ENCODE measurements around the gene PIGN. TPM values are rescaled to one million over a fixed set of nuclear protein-coding genes. Genes with fewer than 3 reads are reported as not detected.

The PIGN gene
- total RNA-seq, 3 donors from 2014 or later, result 29.5 to 40.4 (median 36.3) TPM

GRCh38 chr18:62128157-62128556 is 58.7 kb downstream of the PIGN start:
- intact Hi-C loops (cut with DNase I, micrococcal nuclease), result loop anchor here (5.0 to 10.0 kb wide), 2 partner anchors 326 to 573 kb away; no protein-coding TSS in a partner anchor
- DNase-seq, result no peak
- Histone ChIP-seq H3K4me1 (ENCODE audit: low read depth) (no peaks in the 10 kb centered on the region), H3K4me3 (no peak overlapping the region), H3K36me3 (ENCODE audit: low read depth) (no peaks in the 10 kb centered on the region), H3K9me3 (no peaks in the 10 kb centered on the region)
- TF ChIP-seq CTCF (IDR thresholded peaks at IDR 0.05), result no peak
- ATAC-seq, result no peak

GRCh38 chr18:62126737-62127136 is 60.1 kb downstream of the PIGN start:
- ATAC-seq (no peak), DNase-seq (no peak)
- no peak for TF ChIP-seq CTCF (IDR thresholded peaks at IDR 0.05)
- intact Hi-C loops (cut with DNase I, micrococcal nuclease), result loop anchor here (5.0 to 10.0 kb wide), 2 partner anchors 324 to 572 kb away; no protein-coding TSS in a partner anchor
- no peaks in the 10 kb centered on the region for H3K4me1 ChIP-seq (ENCODE audit: low read depth)
- no peak overlapping the region for H3K4me3 ChIP-seq
- no peaks in the 10 kb centered on the region for H3K9me3 ChIP-seq
- H3K36me3 ChIP-seq (ENCODE audit: low read depth), result no peaks in the 10 kb centered on the region

- Histone ChIP-seq H3K4me1 (ENCODE audit: low read depth) (no peaks in the 10 kb centered on the region), H3K4me3 (no peak overlapping the region), H3K36me3 (ENCODE audit: low read depth) (no peaks in the 10 kb centered on the region), H3K9me3 (no peaks in the 10 kb centered on the region)
- TF ChIP-seq CTCF (IDR thresholded peaks at IDR 0.05), result no peak
- ATAC-seq (no peak), DNase-seq (no peak)
- intact Hi-C loops (cut with DNase I, micrococcal nuclease), result loop anchor here (5.0 to 10.0 kb wide), 2 partner anchors 323 to 571 kb away; no protein-coding TSS in a partner anchor
These were observed 61.2 kb downstream of the PIGN start for GRCh38 chr18:62125702-62126101.

GRCh38 chr18:62122330-62122729 is 64.5 kb downstream of the PIGN start:
- no peak for TF ChIP-seq CTCF (IDR thresholded peaks at IDR 0.05)
- no peaks in the 10 kb centered on the region for H3K36me3 ChIP-seq (ENCODE audit: low read depth)
- no peak for ATAC-seq
- no peaks in the 10 kb centered on the region for H3K9me3 ChIP-seq
- H3K4me1 ChIP-seq (ENCODE audit: low read depth), result no peaks in the 10 kb centered on the region
- no peak for DNase-seq
- intact Hi-C loops (cut with DNase I, micrococcal nuclease), result loop anchor here in 1 of 2 donors (10.0 kb wide), 1 partner anchor 568 kb away; no protein-coding TSS in a partner anchor
- no peak overlapping the region for H3K4me3 ChIP-seq

GRCh38 chr18:62119884-62120283 is 67.0 kb downstream of the PIGN start:
- no peak for TF ChIP-seq CTCF (IDR thresholded peaks at IDR 0.05)
- H3K4me3 ChIP-seq, result no peak overlapping the region
- H3K9me3 ChIP-seq, result no peaks in the 10 kb centered on the region
- no peaks in the 10 kb centered on the region for H3K36me3 ChIP-seq (ENCODE audit: low read depth)
- H3K4me1 ChIP-seq (ENCODE audit: low read depth), result no peaks in the 10 kb centered on the region
- no peak for ATAC-seq
- no peak for DNase-seq
- intact Hi-C loops (cut with DNase I, micrococcal nuclease), result loop anchor here in 1 of 2 donors (10.0 kb wide), 1 partner anchor 565 kb away; no protein-coding TSS in a partner anchor

- intact Hi-C loops (cut with DNase I, micrococcal nuclease), result no loop called here
- Histone ChIP-seq H3K4me1 (ENCODE audit: low read depth) (no peaks in the 10 kb centered on the region), H3K4me3 (no peak overlapping the region), H3K36me3 (ENCODE audit: low read depth) (no peaks in the 10 kb centered on the region), H3K9me3 (no peaks in the 10 kb centered on the region)
- ATAC-seq, result no peak
- no peak for TF ChIP-seq CTCF (IDR thresholded peaks at IDR 0.05)
- no peak for DNase-seq
These were observed 68.5 kb downstream of the PIGN start for GRCh38 chr18:62118328-62118727.
